T1000 (cell line): ENCODE results near the gene UXT.

ENCODE experiments used
- DNase-seq: peaks from one replicate; lab custom pipeline; 2025; ENCODE audit warnings: mixed read lengths; lab: John Stamatoyannopoulos, UW

Gene UXT

GRCh38 chrX:47649271-47649670 is 9.7 kb downstream of the UXT start:
- DNase-seq: no peak

- no peak for DNase-seq
Observed at GRCh38 chrX:47648376-47648775, 10.6 kb downstream of the UXT start.

DNA sequence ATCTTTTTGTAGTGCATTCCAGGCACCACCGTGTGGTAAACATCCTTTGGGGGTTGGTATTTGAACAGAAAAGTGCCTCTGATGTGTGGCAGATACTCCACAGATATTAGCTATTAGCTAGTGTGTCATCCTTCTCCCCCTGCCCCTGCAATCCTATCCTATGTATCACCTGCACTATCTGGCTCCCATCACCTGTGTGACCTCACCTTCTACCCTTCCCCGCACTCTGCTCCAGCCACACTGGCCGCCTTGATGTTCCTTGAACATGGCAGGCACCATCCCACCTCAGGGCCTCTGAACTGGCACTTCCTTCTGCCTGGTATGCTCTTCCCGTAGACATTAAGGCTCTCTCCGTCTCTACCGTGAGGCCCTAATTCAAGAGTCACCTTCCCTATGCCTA is 12.3 kb downstream of the UXT start:
- no peak for DNase-seq

DNA sequence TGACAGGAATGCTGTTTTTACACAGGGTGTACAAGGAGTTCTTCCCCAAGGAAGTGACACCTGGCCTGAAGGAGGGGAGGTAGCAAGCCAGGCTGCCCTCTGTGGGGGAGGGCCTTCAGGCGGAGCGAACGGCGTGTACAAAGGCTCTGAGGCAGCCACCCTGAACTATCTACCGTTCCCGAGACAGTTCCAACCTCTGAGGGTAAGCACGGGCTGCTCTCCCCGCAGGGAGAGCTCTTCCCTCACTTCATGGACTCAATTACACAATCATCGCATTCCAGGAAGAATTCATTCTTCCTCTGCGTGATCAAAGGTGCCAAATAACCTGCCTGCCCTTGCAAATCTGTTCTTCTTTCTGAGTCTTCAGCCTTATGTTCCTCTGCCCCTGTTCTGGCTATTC is 13.4 kb downstream of the UXT start:
- DNase-seq: no peak

- DNase-seq: no peak
Observed at GRCh38 chrX:47644557-47645091, 14.4 kb downstream of the UXT start.

- no peak for DNase-seq
Observed at GRCh38 chrX:47643926-47644325, 15.1 kb downstream of the UXT start.

DNA sequence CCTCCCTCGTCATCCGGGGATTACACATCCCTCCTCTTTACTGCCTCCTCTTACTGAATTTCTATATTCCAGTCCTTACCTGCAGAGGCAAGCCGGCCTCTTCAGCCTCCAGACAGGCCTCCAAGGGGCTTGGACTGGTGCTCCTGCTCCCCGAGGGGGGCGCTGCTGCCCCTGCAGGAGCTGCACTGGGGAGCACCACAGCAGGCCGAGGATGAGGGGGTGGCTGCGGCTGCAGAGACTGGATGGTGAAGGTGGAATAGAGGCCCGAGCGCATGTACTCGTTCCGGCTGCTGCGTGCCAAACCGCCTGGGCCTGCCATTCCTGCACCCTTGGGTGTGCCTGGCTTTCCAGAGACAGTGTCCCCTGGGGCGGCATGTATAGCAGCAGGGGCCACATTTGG is 20.2 kb downstream of the UXT start:
- no peak for DNase-seq

- no peak for DNase-seq
Observed at GRCh38 chrX:47637546-47638195, 21.3 kb downstream of the UXT start.

GRCh38 chrX:47634871-47635575 is 24.0 kb downstream of the UXT start:
- no peak for DNase-seq

DNA sequence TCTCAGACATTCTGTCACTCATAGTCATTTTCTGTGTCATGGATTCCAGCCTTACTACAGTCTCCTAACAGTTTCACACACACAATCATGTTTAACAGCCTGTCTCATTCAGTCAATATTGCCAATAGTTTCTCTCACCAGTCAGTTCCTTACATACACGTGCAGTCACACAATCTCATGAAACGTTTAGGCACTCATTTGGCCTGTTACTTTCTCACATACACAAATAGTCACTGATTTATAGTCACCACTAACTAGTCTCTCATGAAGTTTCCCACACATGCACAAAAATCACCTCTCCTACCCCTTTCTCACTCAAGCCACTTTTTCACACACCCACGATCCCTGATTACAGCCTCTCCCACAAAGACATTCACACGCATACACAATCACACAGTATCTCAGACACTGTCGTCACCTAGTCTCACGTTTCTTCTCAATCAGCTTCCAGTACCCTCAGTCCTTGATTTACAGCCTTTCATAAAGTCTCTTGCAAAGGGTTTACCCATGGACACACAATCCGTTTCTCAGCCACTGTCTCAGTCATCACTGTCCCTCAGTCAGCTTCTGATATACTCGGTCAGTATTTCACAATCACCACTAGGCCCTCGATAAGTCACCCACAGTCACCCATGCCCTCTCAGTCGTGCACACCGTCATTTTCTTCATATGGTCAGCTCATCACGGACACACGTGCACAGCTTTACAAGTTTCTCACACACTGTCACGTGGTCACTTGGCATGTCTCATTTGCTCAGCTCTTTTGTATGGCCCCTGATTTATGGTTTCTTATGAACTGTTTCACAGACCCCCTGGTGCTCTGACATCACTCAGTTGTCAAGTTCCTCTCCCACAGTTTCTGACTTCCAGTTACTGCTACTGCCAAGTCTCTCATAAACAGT is 25.0 kb downstream of the UXT start:
- DNase-seq: no peak

GRCh38 chrX:47632666-47633065 is 26.3 kb downstream of the UXT start:
- DNase-seq: no peak

GRCh38 chrX:47631676-47632075 is 27.3 kb downstream of the UXT start:
- DNase-seq: no peak

- no peak for DNase-seq
Observed at GRCh38 chrX:47629419-47630200, 29.4 kb downstream of the UXT start, which contains the start of gene CFP. Gene CFP, minus strand, starts transcription at chrX:47629930. Its CDS starts 86 bp downstream, at chrX:47629844.

DNA sequence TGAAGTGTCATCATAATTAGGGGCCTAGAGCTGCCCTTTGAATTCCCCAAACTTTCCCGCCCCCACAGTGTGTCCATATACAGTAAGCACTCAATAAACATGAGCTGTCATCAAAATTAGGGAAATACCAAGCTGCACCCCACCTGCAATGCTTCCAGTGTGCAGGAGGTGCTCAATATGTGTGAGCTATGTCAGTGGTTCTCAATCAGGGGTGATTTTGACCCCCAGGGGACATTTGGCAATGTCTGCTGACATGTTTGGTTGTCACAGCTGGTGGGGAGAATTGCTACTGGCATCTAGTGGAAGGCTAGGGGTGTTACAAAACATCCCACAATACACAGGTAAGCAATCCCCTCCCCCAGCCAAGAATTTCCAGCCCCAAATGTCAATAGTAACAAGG is 30.0 kb downstream of the UXT start:
- DNase-seq: no peak

DNA sequence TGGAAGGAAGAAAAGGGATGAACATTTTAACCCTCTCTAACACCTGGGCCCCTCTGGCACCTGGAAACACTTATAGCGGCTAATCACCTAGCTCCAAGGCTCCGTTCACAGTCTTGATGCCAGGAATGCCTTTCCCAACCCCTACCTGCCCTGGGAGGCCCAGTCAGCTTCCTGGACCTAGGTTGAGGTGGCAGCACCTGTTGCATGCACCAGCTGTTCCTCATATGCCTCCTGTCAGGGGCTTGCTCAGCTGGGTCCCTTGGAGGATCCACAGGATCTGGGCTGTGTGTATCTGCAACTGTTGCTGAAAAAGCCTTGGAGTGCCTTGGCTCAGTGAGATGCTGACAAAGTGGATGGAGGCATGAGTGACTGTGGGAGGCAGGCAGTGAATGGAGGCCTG is 33.6 kb downstream of the UXT start:
- no peak for DNase-seq

- no peak for DNase-seq
Observed at GRCh38 chrX:47623540-47624027, 35.4 kb downstream of the UXT start.

DNA sequence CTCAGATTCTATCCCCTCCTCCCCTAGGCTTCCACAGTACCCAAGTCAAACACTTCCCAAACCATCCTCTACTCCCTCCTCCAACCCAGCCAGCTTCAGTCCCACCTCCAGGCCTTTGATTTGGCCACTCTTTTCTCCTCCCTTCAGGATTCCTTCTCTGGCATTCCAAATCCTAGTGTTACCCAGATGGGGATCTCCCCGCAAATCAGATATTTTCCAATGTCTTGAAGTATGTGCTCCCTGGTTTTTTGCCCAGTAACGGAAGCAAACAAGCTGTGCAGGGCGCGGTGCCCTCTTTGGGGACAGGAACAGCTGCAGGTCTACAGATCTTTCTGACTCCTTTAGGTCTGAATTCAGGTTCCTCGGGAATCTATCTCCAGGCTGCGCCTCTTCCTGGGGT is 37.1 kb downstream of the UXT start:
- no peak for DNase-seq

DNA sequence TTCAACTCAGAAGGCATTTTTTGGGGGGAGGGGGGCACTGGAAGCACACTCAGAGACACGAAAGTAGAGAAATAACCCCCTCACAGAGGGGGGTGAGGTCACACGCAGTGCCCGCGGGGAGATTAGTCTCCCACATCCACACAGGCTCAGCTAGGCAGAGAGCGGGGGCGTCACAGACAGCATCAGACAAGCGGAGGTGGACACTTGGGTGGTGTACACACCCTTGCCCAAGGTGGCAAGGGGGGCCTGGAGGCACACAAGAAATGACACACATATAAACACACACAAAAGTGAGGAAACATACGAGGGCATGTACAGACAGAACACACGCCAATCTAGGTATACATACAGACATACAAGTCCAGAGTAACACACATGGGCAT is 38.7 kb downstream of the UXT start:
- DNase-seq: no peak

DNA sequence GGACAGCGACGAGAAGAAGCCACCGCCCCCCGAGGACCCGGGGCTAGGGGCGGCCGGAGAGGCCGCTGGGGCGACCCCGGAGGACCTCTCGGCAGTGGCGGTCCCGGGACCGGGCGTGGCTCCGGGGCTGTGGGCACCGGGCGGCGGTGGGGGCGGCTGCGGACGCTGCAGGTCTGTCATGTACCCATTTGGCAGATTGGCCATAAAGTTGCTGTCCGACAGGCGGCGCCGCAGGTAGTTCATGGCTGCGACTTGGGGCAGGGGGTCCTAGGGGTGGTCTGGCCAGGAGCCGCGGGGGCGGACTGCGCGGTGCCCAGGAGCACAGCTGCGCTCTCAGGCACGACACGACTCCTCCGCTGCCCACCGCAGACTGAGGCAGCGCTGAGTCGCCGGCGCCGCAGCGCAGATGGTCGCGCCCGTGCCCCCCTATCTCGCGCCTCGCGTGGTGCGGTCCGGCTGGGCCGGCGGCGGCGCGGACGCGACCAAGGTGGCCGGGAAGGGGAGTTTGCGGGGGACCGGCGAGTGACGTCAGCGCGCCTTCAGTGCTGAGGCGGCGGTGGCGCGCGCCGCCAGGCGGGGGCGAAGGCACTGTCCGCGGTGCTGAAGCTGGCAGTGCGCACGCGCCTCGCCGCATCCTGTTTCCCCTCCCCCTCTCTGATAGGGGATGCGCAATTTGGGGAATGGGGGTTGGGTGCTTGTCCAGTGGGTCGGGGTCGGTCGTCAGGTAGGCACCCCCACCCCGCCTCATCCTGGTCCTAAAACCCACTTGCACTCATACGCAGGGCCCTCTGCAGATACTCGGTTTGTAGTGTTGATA is 39.3 kb downstream of the UXT start, which contains the start of gene SYN1:
Gene SYN1, minus strand, starts transcription at position 372 of the 817 bp plus-strand sequence. Its CDS starts 129 bp downstream, at position 243.
- DNase-seq: peak; percentile 48

DNA sequence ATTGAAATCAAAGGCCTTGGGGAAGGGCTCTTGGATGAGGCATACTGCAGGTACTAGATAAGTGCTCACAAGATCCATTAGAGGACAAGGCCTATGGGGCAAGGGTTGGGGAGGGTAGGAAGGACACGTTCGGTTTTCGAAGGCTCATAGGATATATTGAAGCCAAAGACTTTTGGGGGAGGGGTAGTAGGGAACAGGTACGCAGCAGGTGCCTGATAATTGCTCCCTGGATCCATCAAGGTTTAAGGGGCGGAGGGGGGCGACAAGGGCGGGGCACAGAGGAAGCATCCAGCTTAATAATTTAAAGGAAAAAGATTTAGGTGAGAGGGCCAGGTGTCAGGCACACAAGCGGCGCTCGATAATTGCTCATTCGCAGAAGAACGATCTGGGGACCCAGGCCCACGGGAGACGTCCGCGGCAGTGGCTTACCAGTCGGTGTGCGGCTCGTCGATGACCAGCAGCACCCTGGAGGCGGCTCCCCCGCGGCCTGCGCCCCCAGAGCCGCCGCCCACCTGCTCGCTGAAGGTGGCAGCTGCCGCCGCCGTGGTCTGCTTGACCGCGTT is 40.0 kb downstream of the UXT start:
- DNase-seq: no peak
